Activated T-cell treated with anti-CD3 and anti-CD28 coated beads, Interleukin-2, amount 50 U/mL, for 4 hours (primary cell): ENCODE measurements around the gene NBPF11. TPM values are rescaled to one million over a fixed set of nuclear protein-coding genes. Genes with fewer than 3 reads are reported as not detected.
A peak's percentile ranks its signal among the peaks of the same experiment; 100 is the strongest.
"Not testable (repeated sequence)": the region's sequence is repeated elsewhere in the genome, so short reads cannot be mapped to it uniquely, and the experiment has no call there.

Experiments
- ATAC-seq, 2 donors: fragments of 200-7000 bp; cut with Tn5 transposase; one replicate each; pipeline ENCODE4 v1.10.0; 2021
- DNase-seq: peaks from one replicate; pipeline ENCODE4 v3.0.0-alpha.2; 2020
- H3K27me3 Mint-ChIP-seq: one replicate; pipeline ENCODE4 v1.8.0; 2021; ENCODE audit warnings: low read depth, mixed read lengths
- H3K36me3 Mint-ChIP-seq: one replicate; pipeline ENCODE4 v1.8.0; 2022; ENCODE audit warnings: mixed read lengths; ENCODE audit not compliant: insufficient read depth
- H3K4me1 Mint-ChIP-seq: one replicate; pipeline ENCODE4 v1.8.0; 2021; ENCODE audit warnings: low read depth, mixed read lengths
- H3K4me3 Mint-ChIP-seq: one replicate; pipeline ENCODE4 v1.8.0; 2021; ENCODE audit warnings: mild to moderate bottlenecking, moderate library complexity, mixed read lengths
- H3K9me3 Mint-ChIP-seq: one replicate; pipeline ENCODE4 v1.8.0; 2021; ENCODE audit warnings: mixed read lengths
- total RNA-seq, 3 donors: library from RNA; stranded (reverse); gene quantifications; one replicate each; pipeline ENCODE4 v1.2.1, GENCODE V29; 2021

Gene NBPF11
- 1 to 10 TPM; 5.1 to 6.4 (median 6.1) TPM for total RNA-seq

GRCh38 chr1:148151911-148152656 is at the start of gene NBPF11:
Gene NBPF11, minus strand, starts transcription at chr1:148152281. Its CDS starts 25,278 bp downstream, at chr1:148127003.
- peak; percentile 98 to 99 for ATAC-seq
- not testable (repeated sequence) for H3K9me3 Mint-ChIP-seq, H3K36me3 Mint-ChIP-seq, H3K27me3 Mint-ChIP-seq
- DNase-seq: peak; percentile 72
- H3K4me1 Mint-ChIP-seq: peaks cover 13% of the 10 kb centered on the region
- peak within 1 kb of the TSS; percentile 93 for H3K4me3 Mint-ChIP-seq

- H3K27me3 Mint-ChIP-seq, H3K9me3 Mint-ChIP-seq, H3K4me1 Mint-ChIP-seq, H3K4me3 Mint-ChIP-seq, ATAC-seq, H3K36me3 Mint-ChIP-seq, DNase-seq: not testable (repeated sequence)
Measured at GRCh38 chr1:148197396-148197795, 45.3 kb upstream of the NBPF11 start.

- H3K4me1 Mint-ChIP-seq, H3K4me3 Mint-ChIP-seq, H3K27me3 Mint-ChIP-seq, DNase-seq, H3K9me3 Mint-ChIP-seq, H3K36me3 Mint-ChIP-seq: not testable (repeated sequence)
- ATAC-seq: peak; percentile 85 to 86
Measured at GRCh38 chr1:148196949-148197348, 44.9 kb upstream of the NBPF11 start.

- not testable (repeated sequence) for H3K27me3 Mint-ChIP-seq, H3K4me3 Mint-ChIP-seq, H3K4me1 Mint-ChIP-seq, H3K36me3 Mint-ChIP-seq, DNase-seq, H3K9me3 Mint-ChIP-seq
- peak in 1 of 2 donors; percentile 36 for ATAC-seq
Measured at GRCh38 chr1:148195115-148195514, 43.0 kb upstream of the NBPF11 start.

- not testable (repeated sequence) for H3K4me1 Mint-ChIP-seq, H3K27me3 Mint-ChIP-seq, DNase-seq, H3K9me3 Mint-ChIP-seq, ATAC-seq, H3K36me3 Mint-ChIP-seq, H3K4me3 Mint-ChIP-seq
Measured at GRCh38 chr1:148188768-148189167, 36.7 kb upstream of the NBPF11 start.

DNA sequence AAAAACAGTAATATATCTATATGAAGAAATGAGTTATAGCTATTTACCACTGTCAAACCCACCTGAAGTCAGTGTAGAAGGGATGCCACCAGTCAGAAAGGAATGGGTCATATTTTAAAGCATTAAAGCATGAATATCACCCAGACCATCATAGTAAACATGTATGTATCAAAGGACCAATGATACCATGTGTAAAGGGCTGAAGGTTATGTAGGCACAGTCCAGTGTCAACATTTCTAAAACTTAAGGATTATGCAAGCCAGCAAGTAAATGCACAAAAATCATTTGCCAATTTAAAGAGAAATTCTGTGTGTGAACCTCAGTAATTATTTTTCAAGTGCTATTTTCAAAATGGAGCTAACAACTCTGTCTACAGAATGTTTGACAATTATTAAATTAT is 26.6 kb upstream of the NBPF11 start:
- H3K27me3 Mint-ChIP-seq, DNase-seq, H3K4me3 Mint-ChIP-seq, ATAC-seq, H3K4me1 Mint-ChIP-seq, H3K9me3 Mint-ChIP-seq, H3K36me3 Mint-ChIP-seq: not testable (repeated sequence)

DNA sequence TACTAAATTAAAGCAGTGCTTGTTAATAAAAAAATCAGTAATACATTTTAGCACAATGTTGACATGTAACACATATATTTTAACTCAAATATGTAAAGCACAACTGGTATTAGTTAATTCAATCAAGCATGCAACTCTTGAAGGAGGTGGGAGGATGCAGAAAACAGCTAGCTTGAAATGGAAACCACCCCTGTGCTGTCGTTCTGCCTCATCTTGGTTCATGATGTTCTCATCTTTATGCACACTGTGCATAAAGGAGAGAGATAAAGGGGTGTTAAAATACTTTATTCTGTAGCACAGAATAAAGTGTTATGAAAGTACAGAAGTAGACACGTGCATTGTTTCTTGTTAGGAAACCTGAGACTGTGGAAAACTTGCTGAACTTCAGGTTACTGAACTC is 23.3 kb upstream of the NBPF11 start:
- H3K27me3 Mint-ChIP-seq, H3K9me3 Mint-ChIP-seq, H3K4me1 Mint-ChIP-seq, DNase-seq, H3K36me3 Mint-ChIP-seq, ATAC-seq, H3K4me3 Mint-ChIP-seq: not testable (repeated sequence)

DNA sequence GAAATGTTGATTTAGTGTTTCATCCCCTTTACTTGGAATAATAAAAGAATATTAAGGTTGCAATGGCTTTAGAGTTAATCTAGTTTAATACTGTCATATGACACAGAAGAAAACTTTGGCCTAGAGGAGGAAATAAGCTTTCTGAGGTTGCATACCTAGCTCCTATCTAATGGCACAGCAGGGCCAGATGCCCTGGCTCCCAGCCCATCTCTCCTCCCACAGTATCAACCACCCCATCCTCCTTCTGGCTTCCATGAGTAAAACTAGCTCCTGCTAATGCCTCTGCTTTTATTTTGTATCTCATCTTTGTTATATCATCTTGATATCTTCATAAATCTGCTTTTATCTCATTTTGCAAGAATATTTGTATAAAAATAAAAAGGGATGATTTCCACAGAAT is 19.9 kb upstream of the NBPF11 start:
- H3K27me3 Mint-ChIP-seq, DNase-seq, H3K9me3 Mint-ChIP-seq, H3K4me1 Mint-ChIP-seq, H3K4me3 Mint-ChIP-seq, H3K36me3 Mint-ChIP-seq, ATAC-seq: not testable (repeated sequence)

GRCh38 chr1:148166558-148167492 is 14.7 kb upstream of the NBPF11 start:
- ATAC-seq: peak in 1 of 2 donors; percentile 21

DNA sequence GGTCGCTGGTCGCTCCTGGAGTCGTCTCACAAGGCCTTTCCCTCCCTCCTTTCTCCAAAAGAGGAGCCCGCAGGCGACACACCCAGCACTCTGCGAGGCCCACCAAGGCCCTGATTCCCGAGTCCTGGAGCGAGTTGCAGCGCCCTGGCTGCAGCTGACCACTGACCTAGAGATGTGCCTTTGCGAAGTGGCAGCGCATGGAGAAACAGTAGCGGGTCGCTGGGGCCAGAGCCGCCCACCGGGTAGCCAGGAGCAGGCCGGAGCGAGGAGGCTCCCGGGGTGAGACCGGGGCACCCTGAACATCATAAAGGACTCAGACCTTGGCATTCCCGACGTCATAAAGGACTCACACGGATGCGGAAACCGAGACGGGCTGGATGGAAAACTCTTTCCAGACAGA is 10.3 kb upstream of the NBPF11 start:
- ATAC-seq (no peak), DNase-seq (no peak)
- no peaks in the 10 kb centered on the region for H3K36me3 Mint-ChIP-seq
- peaks cover 26% of the 10 kb centered on the region for H3K27me3 Mint-ChIP-seq
- no peaks in the 10 kb centered on the region for H3K9me3 Mint-ChIP-seq
- peaks cover 9% of the 10 kb centered on the region for H3K4me1 Mint-ChIP-seq
- no peak overlapping the region for H3K4me3 Mint-ChIP-seq

More at GRCh38 chr1:148166558-148167492, 14.7 kb upstream of the NBPF11 start:
- Mint-ChIP-seq H3K4me1 (peaks cover 5% of the 10 kb centered on the region), H3K9me3 (no peaks in the 10 kb centered on the region), H3K4me3 (no peak overlapping the region), H3K36me3 (no peaks in the 10 kb centered on the region), H3K27me3 (peaks cover 8% of the 10 kb centered on the region)
- no peak for DNase-seq

DNA sequence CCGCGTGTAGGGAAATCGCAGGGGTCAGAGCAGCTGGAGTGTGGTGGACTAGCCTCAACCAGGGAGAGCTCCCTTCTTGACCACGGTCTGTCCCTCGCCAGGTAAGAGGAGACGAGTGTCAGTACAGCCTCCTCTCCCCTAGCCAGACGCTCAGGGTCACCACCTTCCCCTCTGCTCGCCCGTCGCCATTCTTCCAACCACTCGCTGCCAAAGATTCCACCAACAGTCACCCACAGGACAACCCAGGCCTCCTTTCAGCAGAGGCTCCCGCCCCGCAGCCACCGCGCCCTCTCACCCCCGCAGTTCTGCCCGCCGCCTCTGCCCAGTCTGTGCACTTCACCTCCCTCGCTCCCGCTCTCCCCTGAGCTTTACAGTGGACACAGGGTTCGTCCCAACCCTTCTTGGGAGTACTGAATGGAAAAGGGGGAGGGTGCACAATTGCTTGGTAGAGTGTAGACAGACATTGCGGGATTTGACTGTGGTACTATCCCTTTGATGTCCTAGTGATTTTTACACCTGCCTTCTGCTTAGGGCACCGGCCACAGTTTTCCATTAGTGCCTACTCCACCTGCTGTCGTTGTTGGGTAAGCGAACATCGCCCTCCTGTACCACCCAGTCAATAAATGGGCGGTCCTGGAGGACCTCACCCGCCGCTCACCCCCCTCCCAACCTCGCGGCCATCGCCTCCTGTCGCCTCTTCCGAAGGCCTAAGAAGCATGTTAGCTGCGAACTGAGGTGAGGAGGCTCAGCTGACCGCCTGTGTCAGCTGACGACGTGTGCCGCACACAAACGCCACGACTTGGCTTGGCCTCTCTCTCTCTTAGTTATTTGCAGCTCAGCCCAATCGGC is 9.2 kb upstream of the NBPF11 start:
- Mint-ChIP-seq H3K4me3 (no peak overlapping the region), H3K9me3 (no peaks in the 10 kb centered on the region), H3K4me1 (peaks cover 5% of the 10 kb centered on the region), H3K36me3 (no peaks in the 10 kb centered on the region), H3K27me3 (peaks cover 23% of the 10 kb centered on the region)
- no peak for ATAC-seq
- no peak for DNase-seq

DNA sequence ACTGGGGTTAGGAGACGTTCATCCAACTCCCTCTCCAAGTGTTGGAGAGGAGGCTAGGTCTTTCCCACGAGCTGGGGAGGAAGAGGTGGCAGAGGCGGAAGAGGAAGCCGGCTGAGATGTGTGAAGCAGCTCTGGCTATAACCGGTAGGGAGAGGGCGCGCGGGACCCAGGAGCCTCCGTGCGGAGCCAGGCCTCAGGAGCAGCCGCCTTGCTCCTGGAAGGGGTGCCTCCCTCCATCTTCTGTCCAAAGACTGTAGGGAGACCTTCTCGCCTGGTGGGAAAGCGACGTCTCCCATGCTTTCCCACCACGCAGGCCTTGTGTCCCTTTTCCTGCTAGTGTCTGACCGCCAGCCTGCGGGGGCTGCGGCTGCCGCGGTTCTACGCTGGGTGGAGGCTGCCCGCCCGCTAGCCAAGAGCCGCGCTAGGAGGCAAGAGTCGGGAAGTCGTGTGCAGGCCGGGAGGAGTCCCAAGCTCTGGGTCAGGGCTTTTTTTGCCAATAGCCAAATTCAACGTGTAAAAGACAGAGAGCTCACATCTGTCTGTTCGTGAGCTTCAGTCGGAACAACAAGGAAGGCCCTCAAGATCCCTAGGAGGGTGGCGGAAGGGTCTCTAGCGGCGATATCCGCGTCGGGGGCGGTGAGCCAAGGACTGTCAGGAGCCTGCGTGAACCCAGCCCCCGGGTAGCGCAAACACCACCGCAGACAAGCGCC is 8.4 kb upstream of the NBPF11 start:
- no peaks in the 10 kb centered on the region for H3K9me3 Mint-ChIP-seq
- DNase-seq (no peak), ATAC-seq (no peak)
- peaks cover 27% of the 10 kb centered on the region for H3K27me3 Mint-ChIP-seq
- H3K4me1 Mint-ChIP-seq: peaks cover 8% of the 10 kb centered on the region
- no peak overlapping the region for H3K4me3 Mint-ChIP-seq
- no peaks in the 10 kb centered on the region for H3K36me3 Mint-ChIP-seq

DNA sequence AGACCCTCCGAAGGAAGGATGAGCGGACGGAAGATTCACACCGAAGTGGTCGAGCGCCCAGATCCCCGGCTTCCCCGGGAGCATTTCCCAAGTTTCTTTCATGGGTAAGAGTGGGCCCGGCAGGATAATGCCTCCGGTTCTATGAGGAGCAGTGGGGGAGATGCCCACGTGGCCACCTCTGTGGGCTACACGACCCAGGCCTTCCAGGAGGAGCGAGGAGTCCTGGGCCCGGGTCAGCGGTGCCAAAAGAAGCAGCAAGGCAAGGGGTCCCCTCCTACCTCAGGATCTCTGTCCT is 7.9 kb upstream of the NBPF11 start:
- ATAC-seq: no peak
- H3K4me3 Mint-ChIP-seq: no peak overlapping the region
- no peaks in the 10 kb centered on the region for H3K36me3 Mint-ChIP-seq
- H3K27me3 Mint-ChIP-seq: peaks cover 29% of the 10 kb centered on the region
- H3K9me3 Mint-ChIP-seq: no peaks in the 10 kb centered on the region
- peaks cover 8% of the 10 kb centered on the region for H3K4me1 Mint-ChIP-seq
- no peak for DNase-seq
